ENCODE measurements around the gene BCKDK.
A peak's percentile ranks its signal among the peaks of the same experiment; 100 is the strongest.
"Not testable (repeated sequence)": the region's sequence is repeated elsewhere in the genome, so short reads cannot be mapped to it uniquely, and the experiment has no call there.

The BCKDK gene

GRCh38 chr16:31142109-31143010, 34.2 kb downstream of the BCKDK start:
- DNase-seq (ENCODE audit: low read depth), result peak; percentile 95

- no peak for DNase-seq (ENCODE audit: low read depth)
Observed at GRCh38 chr16:31143011-31143693, 35.0 kb downstream of the BCKDK start.

GRCh38 chr16:31143694-31144148, 35.5 kb downstream of the BCKDK start:
- no peak for DNase-seq (ENCODE audit: low read depth)

GRCh38 chr16:31144418-31144817, 36.2 kb downstream of the BCKDK start:
- DNase-seq (ENCODE audit: low read depth), result not testable (repeated sequence)

GRCh38 chr16:31145398-31145990, 37.3 kb downstream of the BCKDK start:
- DNase-seq (ENCODE audit: low read depth), result no peak

- DNase-seq (ENCODE audit: low read depth), result no peak
Observed at GRCh38 chr16:31147574-31147973, 39.4 kb downstream of the BCKDK start.

- no peak for DNase-seq (ENCODE audit: low read depth)
Observed at GRCh38 chr16:31148281-31148728, 40.1 kb downstream of the BCKDK start.

GRCh38 chr16:31148896-31149295, 40.7 kb downstream of the BCKDK start:
- DNase-seq (ENCODE audit: low read depth), result no peak

- DNase-seq (ENCODE audit: low read depth), result no peak
Observed at GRCh38 chr16:31149332-31149731, 41.1 kb downstream of the BCKDK start.

- no peak for DNase-seq (ENCODE audit: low read depth)
Observed at GRCh38 chr16:31149894-31150890, 42.0 kb downstream of the BCKDK start, which contains the start of gene PRSS36. TSS of gene PRSS36 (minus strand) at chr16:31150066. CDS start at chr16:31150035, 31 bp downstream.

- not testable (repeated sequence) for DNase-seq (ENCODE audit: low read depth)
Observed at GRCh38 chr16:31150976-31151375, 42.8 kb downstream of the BCKDK start.

- no peak for DNase-seq (ENCODE audit: low read depth)
Observed at GRCh38 chr16:31157136-31157535, 49.0 kb downstream of the BCKDK start.

Measured in activated T-helper 1 cell treated with Interleukin-2 at 50 U/mL for 16 hours (primary cell).